Measurements from ENCODE around the gene ANGPTL8.

- TF ChIP-seq CTCF (IDR thresholded peaks at IDR 0.05; ENCODE audit: low read depth, low read length) = no peak
- TF ChIP-seq EZH2phosphoT487 (IDR thresholded peaks at IDR 0.05; ENCODE audit: low read depth) = no peak
Observed at GRCh38 chr19:11265785-11266236, 26.4 kb downstream of the ANGPTL8 start.
